Measurements from ENCODE around the gene ZNF621. TPM values are rescaled to one million over a fixed set of nuclear protein-coding genes. Genes with fewer than 3 reads are reported as not detected.
A peak's percentile ranks its signal among the peaks of the same experiment; 100 is the strongest.

ZNF621 gene
- total and polyA plus RNA-seq, 9 of the 15 experiments (the other 6 are each of a cell fraction or from before 2014, with no cell fraction given): 4.7 to 28.9 (median 20.6) TPM

DNA sequence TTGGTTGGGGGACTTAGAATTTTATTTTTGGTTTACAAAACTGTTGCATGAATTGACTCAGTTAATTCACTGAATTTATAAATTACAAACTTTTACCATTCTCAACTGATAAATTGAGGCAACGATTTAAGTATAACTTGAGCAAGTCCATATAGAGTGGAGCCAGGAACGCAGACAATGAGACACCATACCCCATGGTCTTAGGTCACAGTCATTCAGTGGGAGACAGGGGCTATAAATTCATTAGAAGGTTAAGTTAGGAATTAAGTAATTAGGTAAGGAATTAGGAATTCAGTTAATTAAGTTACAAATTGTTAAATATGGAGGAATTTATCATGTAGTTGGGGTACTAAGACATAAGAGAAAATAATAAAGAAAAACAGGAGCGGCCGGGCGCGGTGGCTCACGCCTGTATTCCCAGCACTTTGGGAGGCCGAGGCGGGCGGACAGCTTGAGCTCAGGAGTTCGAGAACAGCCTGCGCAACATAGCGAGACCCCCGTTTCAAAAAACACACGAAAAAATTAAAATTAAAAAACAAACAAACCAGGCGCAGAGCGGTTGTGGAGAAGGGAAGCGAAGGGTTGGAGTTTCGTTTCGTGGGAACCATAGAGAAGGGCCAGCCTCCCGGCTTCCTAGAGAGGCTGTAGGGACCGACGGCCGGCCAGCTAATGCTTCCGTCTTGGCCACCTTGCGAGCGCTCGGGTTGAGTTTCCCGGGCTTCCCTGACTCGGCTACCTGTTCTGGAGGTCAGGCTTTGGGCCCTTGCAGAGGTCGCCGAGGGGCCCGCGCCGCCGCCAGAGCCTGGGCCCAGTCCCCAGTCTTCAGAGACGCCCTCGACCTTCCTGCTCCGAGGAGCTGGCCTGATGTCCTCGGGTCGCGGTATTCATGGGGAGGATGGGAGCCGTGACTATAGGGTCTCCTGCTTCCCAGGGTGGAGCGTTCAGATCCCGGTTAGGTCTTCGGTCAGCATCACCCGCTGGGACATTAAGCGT lies 48.0 kb upstream of the ZNF621 start, which contains the start of gene ZNF619 (continued):
- TF ChIP-seq, protein P1, sequence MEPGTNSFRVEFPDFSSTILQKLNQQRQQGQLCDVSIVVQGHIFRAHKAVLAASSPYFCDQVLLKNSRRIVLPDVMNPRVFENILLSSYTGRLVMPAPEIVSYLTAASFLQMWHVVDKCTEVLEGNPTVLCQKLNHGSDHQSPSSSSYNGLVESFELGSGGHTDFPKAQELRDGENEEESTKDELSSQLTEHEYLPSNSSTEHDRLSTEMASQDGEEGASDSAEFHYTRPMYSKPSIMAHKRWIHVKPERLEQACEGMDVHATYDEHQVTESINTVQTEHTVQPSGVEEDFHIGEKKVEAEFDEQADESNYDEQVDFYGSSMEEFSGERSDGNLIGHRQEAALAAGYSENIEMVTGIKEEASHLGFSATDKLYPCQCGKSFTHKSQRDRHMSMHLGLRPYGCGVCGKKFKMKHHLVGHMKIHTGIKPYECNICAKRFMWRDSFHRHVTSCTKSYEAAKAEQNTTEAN (CRISPR knock-in tag; IDR thresholded peaks at IDR 0.05): no peak
- TF ChIP-seq PCBP2 (IDR thresholded peaks at IDR 0.05; ENCODE audit: low read depth, low read length, poor library complexity, severe bottlenecking): no peak
- 0 out of 2 replicates have a peak, but pooled peaks have one; percentile 32 for TF ChIP-seq ZEB2 (IDR thresholded peaks at IDR 0.05)
- TF ChIP-seq, protein P2, sequence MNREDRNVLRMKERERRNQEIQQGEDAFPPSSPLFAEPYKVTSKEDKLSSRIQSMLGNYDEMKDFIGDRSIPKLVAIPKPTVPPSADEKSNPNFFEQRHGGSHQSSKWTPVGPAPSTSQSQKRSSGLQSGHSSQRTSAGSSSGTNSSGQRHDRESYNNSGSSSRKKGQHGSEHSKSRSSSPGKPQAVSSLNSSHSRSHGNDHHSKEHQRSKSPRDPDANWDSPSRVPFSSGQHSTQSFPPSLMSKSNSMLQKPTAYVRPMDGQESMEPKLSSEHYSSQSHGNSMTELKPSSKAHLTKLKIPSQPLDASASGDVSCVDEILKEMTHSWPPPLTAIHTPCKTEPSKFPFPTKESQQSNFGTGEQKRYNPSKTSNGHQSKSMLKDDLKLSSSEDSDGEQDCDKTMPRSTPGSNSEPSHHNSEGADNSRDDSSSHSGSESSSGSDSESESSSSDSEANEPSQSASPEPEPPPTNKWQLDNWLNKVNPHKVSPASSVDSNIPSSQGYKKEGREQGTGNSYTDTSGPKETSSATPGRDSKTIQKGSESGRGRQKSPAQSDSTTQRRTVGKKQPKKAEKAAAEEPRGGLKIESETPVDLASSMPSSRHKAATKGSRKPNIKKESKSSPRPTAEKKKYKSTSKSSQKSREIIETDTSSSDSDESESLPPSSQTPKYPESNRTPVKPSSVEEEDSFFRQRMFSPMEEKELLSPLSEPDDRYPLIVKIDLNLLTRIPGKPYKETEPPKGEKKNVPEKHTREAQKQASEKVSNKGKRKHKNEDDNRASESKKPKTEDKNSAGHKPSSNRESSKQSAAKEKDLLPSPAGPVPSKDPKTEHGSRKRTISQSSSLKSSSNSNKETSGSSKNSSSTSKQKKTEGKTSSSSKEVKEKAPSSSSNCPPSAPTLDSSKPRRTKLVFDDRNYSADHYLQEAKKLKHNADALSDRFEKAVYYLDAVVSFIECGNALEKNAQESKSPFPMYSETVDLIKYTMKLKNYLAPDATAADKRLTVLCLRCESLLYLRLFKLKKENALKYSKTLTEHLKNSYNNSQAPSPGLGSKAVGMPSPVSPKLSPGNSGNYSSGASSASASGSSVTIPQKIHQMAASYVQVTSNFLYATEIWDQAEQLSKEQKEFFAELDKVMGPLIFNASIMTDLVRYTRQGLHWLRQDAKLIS (CRISPR knock-in tag; IDR thresholded peaks at IDR 0.05): no peak
- TF ChIP-seq MAZ (CRISPR knock-in tag; conservative IDR thresholded peaks at IDR 0.05 in 1 of 2, IDR thresholded peaks at IDR 0.05 in 1 of 2): peak in 1 of 2 experiments; percentile 54; a peak in 1 of 4 replicates
- peak; percentile 65; the same call in 1 of the 2 replicates for TF ChIP-seq BCOR (IDR thresholded peaks at IDR 0.05)
- TF ChIP-seq SNIP1 (IDR thresholded peaks at IDR 0.05; ENCODE audit: low read depth): peak; percentile 88
- TF ChIP-seq, protein P3, sequence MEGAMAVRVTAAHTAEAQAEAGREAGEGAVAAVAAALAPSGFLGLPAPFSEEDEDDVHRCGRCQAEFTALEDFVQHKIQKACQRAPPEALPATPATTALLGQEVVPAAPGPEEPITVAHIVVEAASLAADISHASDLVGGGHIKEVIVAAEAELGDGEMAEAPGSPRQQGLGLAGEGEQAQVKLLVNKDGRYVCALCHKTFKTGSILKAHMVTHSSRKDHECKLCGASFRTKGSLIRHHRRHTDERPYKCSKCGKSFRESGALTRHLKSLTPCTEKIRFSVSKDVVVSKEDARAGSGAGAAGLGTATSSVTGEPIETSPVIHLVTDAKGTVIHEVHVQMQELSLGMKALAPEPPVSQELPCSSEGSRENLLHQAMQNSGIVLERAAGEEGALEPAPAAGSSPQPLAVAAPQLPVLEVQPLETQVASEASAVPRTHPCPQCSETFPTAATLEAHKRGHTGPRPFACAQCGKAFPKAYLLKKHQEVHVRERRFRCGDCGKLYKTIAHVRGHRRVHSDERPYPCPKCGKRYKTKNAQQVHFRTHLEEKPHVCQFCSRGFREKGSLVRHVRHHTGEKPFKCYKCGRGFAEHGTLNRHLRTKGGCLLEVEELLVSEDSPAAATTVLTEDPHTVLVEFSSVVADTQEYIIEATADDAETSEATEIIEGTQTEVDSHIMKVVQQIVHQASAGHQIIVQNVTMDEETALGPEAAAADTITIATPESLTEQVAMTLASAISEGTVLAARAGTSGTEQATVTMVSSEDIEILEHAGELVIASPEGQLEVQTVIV (CRISPR knock-in tag; IDR thresholded peaks at IDR 0.05; ENCODE audit: borderline replicate concordance): no peak
- peak; percentile 71 for TF ChIP-seq BRD9 (IDR thresholded peaks at IDR 0.05; ENCODE audit: low read depth, partially characterized antibody)
- peak; percentile 80; the same call in 1 of the 2 replicates for TF ChIP-seq HLTF (IDR thresholded peaks at IDR 0.05)
- TF ChIP-seq ZNF165 (CRISPR knock-in tag; IDR thresholded peaks at IDR 0.05; ENCODE audit: borderline replicate concordance): no peak
- TF ChIP-seq TEAD1 (CRISPR knock-in tag; IDR thresholded peaks at IDR 0.05): 0 out of 4 replicates have a peak, but pooled peaks of 1 of the 2 experiments have one; percentile 9
- peak; percentile 25; the same call in 1 of the 2 replicates for TF ChIP-seq PHB2 (IDR thresholded peaks at IDR 0.05; ENCODE audit: low read depth)
- TF ChIP-seq MCM5 (IDR thresholded peaks at IDR 0.05; ENCODE audit: low read depth): no peak
- no peak for TF ChIP-seq PRPF4 (IDR thresholded peaks at IDR 0.05; ENCODE audit: insufficient read depth, low read depth, low read length, poor library complexity, severe bottlenecking)
- no peak for TF ChIP-seq RUNX1 (IDR thresholded peaks at IDR 0.05; ENCODE audit: low read depth)
- peak; percentile 51; the same call in 1 of the 2 replicates for TF ChIP-seq MBD2 (IDR thresholded peaks at IDR 0.05; ENCODE audit: borderline replicate concordance, low read depth)
- TF ChIP-seq ELF2 (CRISPR knock-in tag; IDR thresholded peaks at IDR 0.05): peak; percentile 88
